ENCODE measurements around the gene HERPUD1. TPM values are rescaled to one million over a fixed set of nuclear protein-coding genes. Genes with fewer than 3 reads are reported as not detected.

The HERPUD1 gene
- total RNA-seq, 1 experiment from 2014 or later = 28.9 TPM

GRCh38 chr16:56950455-56950854 lies 18.5 kb downstream of the HERPUD1 start:
- H3K27me3 Mint-ChIP-seq (ENCODE audit: low read depth) = no peaks in the 10 kb centered on the region
- H3K9ac ChIP-seq (ENCODE audit: extremely low read depth, insufficient read length, low read length) = no peak overlapping the region
- no peaks in the 10 kb centered on the region for H3K27me3 ChIP-seq (ENCODE audit: insufficient read depth, low read length)
- no peak overlapping the region for H2BK15ac ChIP-seq (ENCODE audit: low read depth, low read length)
- H2AK5ac ChIP-seq (ENCODE audit: insufficient read length, low read length) = no peak overlapping the region
- WGBS (ENCODE audit: extremely low coverage, insufficient read length, low lambda C conversion rate) = no CpG with 5 or more reads among the region's 7 CpGs
- TF ChIP-seq, protein P1, sequence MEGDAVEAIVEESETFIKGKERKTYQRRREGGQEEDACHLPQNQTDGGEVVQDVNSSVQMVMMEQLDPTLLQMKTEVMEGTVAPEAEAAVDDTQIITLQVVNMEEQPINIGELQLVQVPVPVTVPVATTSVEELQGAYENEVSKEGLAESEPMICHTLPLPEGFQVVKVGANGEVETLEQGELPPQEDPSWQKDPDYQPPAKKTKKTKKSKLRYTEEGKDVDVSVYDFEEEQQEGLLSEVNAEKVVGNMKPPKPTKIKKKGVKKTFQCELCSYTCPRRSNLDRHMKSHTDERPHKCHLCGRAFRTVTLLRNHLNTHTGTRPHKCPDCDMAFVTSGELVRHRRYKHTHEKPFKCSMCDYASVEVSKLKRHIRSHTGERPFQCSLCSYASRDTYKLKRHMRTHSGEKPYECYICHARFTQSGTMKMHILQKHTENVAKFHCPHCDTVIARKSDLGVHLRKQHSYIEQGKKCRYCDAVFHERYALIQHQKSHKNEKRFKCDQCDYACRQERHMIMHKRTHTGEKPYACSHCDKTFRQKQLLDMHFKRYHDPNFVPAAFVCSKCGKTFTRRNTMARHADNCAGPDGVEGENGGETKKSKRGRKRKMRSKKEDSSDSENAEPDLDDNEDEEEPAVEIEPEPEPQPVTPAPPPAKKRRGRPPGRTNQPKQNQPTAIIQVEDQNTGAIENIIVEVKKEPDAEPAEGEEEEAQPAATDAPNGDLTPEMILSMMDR (conservative IDR thresholded peaks at IDR 0.05) = no peak
- H4K8ac ChIP-seq (replicated peaks; ENCODE audit: insufficient read length, low read depth, low read length) = no peak overlapping the region
- H3K18ac ChIP-seq (ENCODE audit: insufficient read length, low read depth, low read length) = no peak overlapping the region
- no peak overlapping the region for H2AFZ ChIP-seq (ENCODE audit: low read length)
- peaks cover 0 to 4% of the 10 kb centered on the region in 2 experiments; a peak in 1 of 5 replicates for H3K9me3 Mint-ChIP-seq
- H3K9me3 ChIP-seq (ENCODE audit: control insufficient read depth, low read depth, low read length) = no peaks in the 10 kb centered on the region
- no peak overlapping the region for H3K4me3 Mint-ChIP-seq
- H3K4ac ChIP-seq (ENCODE audit: low read depth, low read length) = no peak overlapping the region
- H3K23me2 ChIP-seq (ENCODE audit: insufficient read length, low read depth, low read length, poor library complexity, severe bottlenecking) = no peaks in the 10 kb centered on the region
- H3K56ac ChIP-seq (ENCODE audit: insufficient read length, low read depth, low read length) = no peak overlapping the region
- H2BK20ac ChIP-seq (ENCODE audit: low read depth, low read length, poor library complexity, severe bottlenecking) = no peak overlapping the region
- no peak overlapping the region for H3K23ac ChIP-seq (ENCODE audit: insufficient read length, low read depth, low read length)
- peaks cover 8 to 11% of the 10 kb centered on the region in 2 experiments for H3K4me1 Mint-ChIP-seq
- H3K4me2 ChIP-seq (ENCODE audit: insufficient read depth, insufficient read length, low read length) = no peak overlapping the region
- no peak overlapping the region for H3K27ac ChIP-seq (ENCODE audit: insufficient read length, low read depth, low read length)
- H3T11ph ChIP-seq (ENCODE audit: low read length) = no peak overlapping the region
- no peak for DNase-seq
- H2BK12ac ChIP-seq (ENCODE audit: insufficient read length, low read depth, low read length) = no peak overlapping the region
- no peak overlapping the region for H4K91ac ChIP-seq (ENCODE audit: insufficient read length, low read depth, low read length)
- no peak overlapping the region for H2BK5ac ChIP-seq (ENCODE audit: insufficient read length, low read length)
- H3K27ac Mint-ChIP-seq = no peak overlapping the region; a peak in 1 of 7 replicates
- H2BK120ac ChIP-seq (ENCODE audit: low read depth, low read length, poor library complexity, severe bottlenecking) = no peak overlapping the region
- no peaks in the 10 kb centered on the region for H3K36me3 Mint-ChIP-seq (ENCODE audit: insufficient read depth in 1 of 3, low read depth in 3 of 3)
- H3K14ac ChIP-seq (ENCODE audit: insufficient read depth, low read length) = no peak overlapping the region
- no peaks in the 10 kb centered on the region for H4K20me1 ChIP-seq (ENCODE audit: control insufficient read depth, insufficient read depth, insufficient read length)
- H3K4me1 ChIP-seq (ENCODE audit: insufficient read depth, low read length) = no peaks in the 10 kb centered on the region; the same call in 1 of the 2 replicates
- no peaks in the 10 kb centered on the region for H3K79me2 ChIP-seq (ENCODE audit: insufficient read depth, low read length)
- H4K5ac ChIP-seq (ENCODE audit: insufficient read length, low read depth, low read length) = no peak overlapping the region
- H3K79me1 ChIP-seq (ENCODE audit: insufficient read depth, low read depth, low read length, poor library complexity, severe bottlenecking) = no peaks in the 10 kb centered on the region

All from H9 (cell line).